ENCODE results near the gene SLC15A2. TPM values are rescaled to one million over a fixed set of nuclear protein-coding genes. Genes with fewer than 3 reads are reported as not detected.
A peak's percentile ranks its signal among the peaks of the same experiment; 100 is the strongest.
"Not testable (repeated sequence)": the region's sequence is repeated elsewhere in the genome, so short reads cannot be mapped to it uniquely, and the experiment has no call there.

Gene SLC15A2
- total RNA-seq, 1 donor from 2014 or later = 6.8 TPM

GRCh38 chr3:121916189-121916588 lies 22.0 kb downstream of the SLC15A2 start:
- DNase-seq (no peak), ATAC-seq (no peak)
- intact Hi-C loops (cut with micrococcal nuclease) = no loop called here

- ATAC-seq = no peak
- intact Hi-C loops (cut with micrococcal nuclease) = no loop called here
These were observed 24.7 kb downstream of the SLC15A2 start for GRCh38 chr3:121918779-121919483.

GRCh38 chr3:121924734-121925133 lies 30.5 kb downstream of the SLC15A2 start:
- ATAC-seq (no peak), DNase-seq (no peak)

More at GRCh38 chr3:121918779-121919483, 24.7 kb downstream of the SLC15A2 start:
- no peak for DNase-seq

GRCh38 chr3:121926380-121926779 lies 32.2 kb downstream of the SLC15A2 start:
- ATAC-seq (no peak), DNase-seq (no peak)
- intact Hi-C loops (cut with micrococcal nuclease) = no loop called here

More at GRCh38 chr3:121924734-121925133, 30.5 kb downstream of the SLC15A2 start:
- intact Hi-C loops (cut with micrococcal nuclease) = no loop called here

GRCh38 chr3:121938141-121938855 lies 44.1 kb downstream of the SLC15A2 start:
- ATAC-seq; intact Hi-C loops (cut with micrococcal nuclease); DNase-seq: not testable (repeated sequence)

- no peak for DNase-seq
- no peak for ATAC-seq
- intact Hi-C loops (cut with micrococcal nuclease) = no loop called here
These were observed 47.4 kb downstream of the SLC15A2 start for GRCh38 chr3:121941592-121941991.

GRCh38 chr3:121942116-121942786 lies 48.0 kb downstream of the SLC15A2 start:
- ATAC-seq (no peak), DNase-seq (no peak)
- intact Hi-C loops (cut with micrococcal nuclease) = no loop called here

GRCh38 chr3:121943431-121943830 lies 49.2 kb downstream of the SLC15A2 start:
- no peak for DNase-seq
- intact Hi-C loops (cut with micrococcal nuclease) = no loop called here
- no peak for ATAC-seq

- ATAC-seq (no peak), DNase-seq (no peak)
- intact Hi-C loops (cut with micrococcal nuclease) = no loop called here
These were observed 54.4 kb downstream of the SLC15A2 start for GRCh38 chr3:121948641-121949040.

- DNase-seq = no peak
- intact Hi-C loops (cut with micrococcal nuclease) = no loop called here
- ATAC-seq = no peak
These were observed 57.2 kb downstream of the SLC15A2 start for GRCh38 chr3:121951291-121951919.

GRCh38 chr3:121956363-121956762 lies 62.2 kb downstream of the SLC15A2 start:
- ATAC-seq (no peak), DNase-seq (no peak)
- intact Hi-C loops (cut with micrococcal nuclease) = no loop called here

GRCh38 chr3:121957674-121958415 lies 63.6 kb downstream of the SLC15A2 start:
- DNase-seq (no peak), ATAC-seq (peak; percentile 67)
- intact Hi-C loops (cut with micrococcal nuclease) = no loop called here

GRCh38 chr3:121958801-121959200 lies 64.6 kb downstream of the SLC15A2 start:
- intact Hi-C loops (cut with micrococcal nuclease) = no loop called here
- ATAC-seq = no peak

GRCh38 chr3:121961283-121961682 lies 67.1 kb downstream of the SLC15A2 start:
- intact Hi-C loops (cut with micrococcal nuclease) = no loop called here
- ATAC-seq (peak; percentile 57), DNase-seq (no peak)

More at GRCh38 chr3:121958801-121959200, 64.6 kb downstream of the SLC15A2 start:
- DNase-seq = no peak

GRCh38 chr3:121962443-121962842 lies 68.2 kb downstream of the SLC15A2 start:
- intact Hi-C loops (cut with micrococcal nuclease) = no loop called here
- no peak for ATAC-seq
- DNase-seq = no peak

GRCh38 chr3:121963608-121964007 lies 69.4 kb downstream of the SLC15A2 start:
- ATAC-seq = no peak
- intact Hi-C loops (cut with micrococcal nuclease) = no loop called here
- no peak for DNase-seq

GRCh38 chr3:121969631-121970030 lies 75.4 kb downstream of the SLC15A2 start:
- intact Hi-C loops (cut with micrococcal nuclease) = no loop called here
- DNase-seq = no peak
- no peak for ATAC-seq

GRCh38 chr3:121970047-121970446 lies 75.8 kb downstream of the SLC15A2 start:
- DNase-seq (no peak), ATAC-seq (no peak)
- intact Hi-C loops (cut with micrococcal nuclease) = no loop called here

- ATAC-seq = no peak
- DNase-seq = no peak
- intact Hi-C loops (cut with micrococcal nuclease) = no loop called here
These were observed 80.5 kb downstream of the SLC15A2 start for GRCh38 chr3:121974601-121975111.

Measured in left ventricle myocardium superior (tissue), 1 donor.